Lung (tissue), 12 donors: Measurements from ENCODE around the gene PILRB. TPM values are rescaled to one million over a fixed set of nuclear protein-coding genes. Genes with fewer than 3 reads are reported as not detected.

ENCODE experiments used
- ATAC-seq: fragments of 200-7000 bp; cut with Tn5 transposase; one replicate; pipeline ENCODE4 v1.9.1; 2020; ENCODE audit warnings: moderate number of reproducible peaks; ENCODE audit not compliant: insufficient read depth, low FRiP score
- DNase-seq, 3 donors: peaks; one replicate each; pipeline ENCODE4 v3.0.0-alpha.2; 2013 to 2017
- H3K27ac ChIP-seq, 2 donors: one replicate each; pipeline ENCODE4 v1.5.1; 2013; ENCODE audit warnings: mild to moderate bottlenecking in 2 of 2, moderate library complexity in 2 of 2, control low read depth in 1 of 2, inconsistent platforms in 1 of 2, low read depth in 1 of 2, low read length in 1 of 2
- H3K27me3 ChIP-seq, 3 donors: one replicate each; pipeline ENCODE4 v1.5.1; 2013; ENCODE audit warnings: low read length in 2 of 3; ENCODE audit not compliant: control insufficient read depth in 3 of 3, insufficient read depth in 3 of 3
- H3K36me3 ChIP-seq, 4 donors: one replicate each; pipeline ENCODE4 v1.5.1; 2013; ENCODE audit warnings: low read length in 4 of 4, mild to moderate bottlenecking in 1 of 4, moderate library complexity in 1 of 4; ENCODE audit not compliant: control insufficient read depth in 4 of 4, insufficient read depth in 4 of 4
- H3K4me1 ChIP-seq, 5 donors: one replicate each; pipeline ENCODE4 v1.5.1; 2013; ENCODE audit warnings: low read length in 5 of 5, mild to moderate bottlenecking in 2 of 5, moderate library complexity in 1 of 5; ENCODE audit not compliant: control insufficient read depth in 5 of 5, insufficient read depth in 5 of 5
- H3K4me3 ChIP-seq: one replicate; pipeline ENCODE4 v1.5.1; 2013; ENCODE audit warnings: mild to moderate bottlenecking, control low read depth, moderate library complexity
- H3K9ac ChIP-seq, 2 donors: one replicate each; pipeline ENCODE4 v1.5.1; 2013; ENCODE audit warnings: low read length in 2 of 2, control low read depth in 1 of 2; ENCODE audit not compliant: insufficient read depth in 1 of 2
- H3K9me3 ChIP-seq, 4 donors: one replicate each; pipeline ENCODE4 v1.5.1; 2013; ENCODE audit warnings: low read length in 3 of 4, mild to moderate bottlenecking in 1 of 4, moderate library complexity in 1 of 4; ENCODE audit not compliant: control insufficient read depth in 4 of 4, insufficient read depth in 3 of 4
- WGBS, 2 donors: extraction: QIAGEN DNeasy Blood & Tissue Kit; methylation state at CpG; one replicate each; pipeline ENCODE4 v1.1.7; 2013; 5-methylcytosine and 5-hydroxymethylcytosine counted together
- polyA plus RNA-seq, 2 donors: library from polyadenylated mRNA; stranded (reverse); fragments of 200-250 nt; gene quantifications; one replicate each; pipeline ENCODE4 v1.2.1, GENCODE V29; 2013
- total RNA-seq, 2 donors: library from RNA; depleted of rRNA in 1 of 2; stranded (reverse); fragments of >200 nt in 1 of 2; gene quantifications; one replicate each; pipeline ENCODE4 v1.2.1, GENCODE V29; 2014 to 2021
- TF ChIP-seq, protein P1 (sequence below): IDR thresholded peaks from 2 replicates; pipeline ENCODE4 v1.5.1; 2012; ENCODE audit warnings: mild to moderate bottlenecking; ENCODE audit errors: control extremely low read depth, extremely low read depth
- donor health status: control.
- donor health status: control.
- donor health status: Bipolar disorder and iron deficiency.
- donor health status: healthy.
- donor health status: DM: yes; HTN: yes; CAD: no.

The PILRB gene
- total and polyA plus RNA-seq, 4 donors: 22.0 to 50.1 (median 31.2) TPM

DNA sequence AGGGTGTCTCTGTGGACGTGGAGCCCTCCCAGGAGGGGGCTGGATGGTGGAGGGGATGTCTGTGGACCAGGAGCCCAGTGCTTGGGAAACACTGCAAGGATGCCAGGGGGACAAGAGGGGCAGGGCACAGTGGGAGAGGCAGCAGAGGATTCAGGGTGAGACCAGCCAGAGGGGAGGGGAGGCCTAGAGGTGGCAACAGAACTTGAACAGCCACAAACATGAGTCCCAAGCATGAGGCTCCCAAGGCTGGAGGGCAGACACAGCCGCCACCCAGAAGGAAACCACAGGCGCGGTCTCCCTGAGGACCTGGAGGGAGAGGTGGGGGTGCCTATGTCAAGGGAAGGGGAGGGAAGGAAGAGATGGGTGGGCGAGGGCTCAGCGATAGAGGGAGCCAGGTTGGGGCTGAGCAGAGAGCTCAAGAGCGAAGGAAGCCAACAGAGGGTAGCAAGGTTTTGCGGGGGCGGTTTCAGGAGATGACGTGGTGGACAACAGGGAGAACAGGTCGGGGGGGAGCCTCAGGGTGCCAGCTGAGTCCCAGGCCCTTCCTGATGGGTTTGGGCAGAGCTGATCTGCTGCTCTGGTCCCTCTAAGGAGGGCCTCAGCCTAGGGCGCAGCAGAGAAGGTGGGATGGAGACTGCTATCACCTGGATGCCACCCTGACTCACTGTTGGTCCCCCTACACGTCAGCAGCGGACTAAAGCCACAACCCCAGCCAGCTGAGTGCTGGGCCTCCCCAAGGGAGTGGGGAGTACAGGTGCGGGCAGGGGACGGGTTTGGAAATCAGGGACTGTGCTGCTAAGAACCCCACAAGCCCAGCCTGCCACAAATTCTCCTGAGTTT, 8.7 kb downstream of the PILRB start:
- peaks cover 0 to 4% (median 0%) of the 10 kb centered on the region in 5 donors for H3K4me1 ChIP-seq

DNA sequence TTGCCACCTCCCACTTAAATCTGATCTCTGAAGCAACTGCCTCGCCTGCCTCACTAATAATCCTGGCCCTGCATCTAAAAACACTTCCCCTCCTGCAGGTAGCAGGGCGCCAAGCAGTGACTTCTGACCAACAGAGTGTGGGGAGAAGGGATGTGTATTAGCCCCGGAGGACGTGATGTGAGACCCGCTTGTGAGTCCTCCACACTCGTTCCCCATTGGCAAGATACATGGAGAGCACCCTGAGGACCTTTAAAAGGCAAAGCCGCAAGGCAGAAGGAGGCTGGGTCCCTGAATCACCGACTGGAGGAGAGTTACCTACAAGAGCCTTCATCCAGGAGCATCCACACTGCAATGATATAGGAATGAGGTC, 9.3 kb downstream of the PILRB start:
- H3K9me3 ChIP-seq: peaks cover 0 to 2% (median 0%) of the 10 kb centered on the region in 4 donors
- no peak overlapping the region for H3K4me3 ChIP-seq
- no peak overlapping the region for H3K27ac ChIP-seq
- TF ChIP-seq, protein P1, sequence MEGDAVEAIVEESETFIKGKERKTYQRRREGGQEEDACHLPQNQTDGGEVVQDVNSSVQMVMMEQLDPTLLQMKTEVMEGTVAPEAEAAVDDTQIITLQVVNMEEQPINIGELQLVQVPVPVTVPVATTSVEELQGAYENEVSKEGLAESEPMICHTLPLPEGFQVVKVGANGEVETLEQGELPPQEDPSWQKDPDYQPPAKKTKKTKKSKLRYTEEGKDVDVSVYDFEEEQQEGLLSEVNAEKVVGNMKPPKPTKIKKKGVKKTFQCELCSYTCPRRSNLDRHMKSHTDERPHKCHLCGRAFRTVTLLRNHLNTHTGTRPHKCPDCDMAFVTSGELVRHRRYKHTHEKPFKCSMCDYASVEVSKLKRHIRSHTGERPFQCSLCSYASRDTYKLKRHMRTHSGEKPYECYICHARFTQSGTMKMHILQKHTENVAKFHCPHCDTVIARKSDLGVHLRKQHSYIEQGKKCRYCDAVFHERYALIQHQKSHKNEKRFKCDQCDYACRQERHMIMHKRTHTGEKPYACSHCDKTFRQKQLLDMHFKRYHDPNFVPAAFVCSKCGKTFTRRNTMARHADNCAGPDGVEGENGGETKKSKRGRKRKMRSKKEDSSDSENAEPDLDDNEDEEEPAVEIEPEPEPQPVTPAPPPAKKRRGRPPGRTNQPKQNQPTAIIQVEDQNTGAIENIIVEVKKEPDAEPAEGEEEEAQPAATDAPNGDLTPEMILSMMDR: no peak
- peaks cover 0 to 6% (median 0%) of the 10 kb centered on the region in 5 donors for H3K4me1 ChIP-seq
- peaks cover 4 to 10% (median 5%) of the 10 kb centered on the region in 4 donors for H3K36me3 ChIP-seq
- H3K9ac ChIP-seq: no peak overlapping the region
- WGBS, 2 donors: 93 to 97% methylated on average over 8 of the region's 8 CpGs
- H3K27me3 ChIP-seq: no peaks in the 10 kb centered on the region
- ATAC-seq (no peak), DNase-seq (no peak)

More for the DNA sequence above, 8.7 kb downstream of the PILRB start:
- ATAC-seq: no peak
- WGBS, 2 donors: 72 to 81% methylated on average over 16 of the region's 16 CpGs
- TF ChIP-seq, protein P1: no peak
- Histone ChIP-seq H3K27me3 (no peaks in the 10 kb centered on the region), H3K27ac (no peak overlapping the region), H3K36me3 (peaks cover 5 to 10% (median 8%) of the 10 kb centered on the region in 4 donors), H3K4me3 (no peak overlapping the region), H3K9ac (no peak overlapping the region), H3K9me3 (peaks cover 0 to 2% (median 0%) of the 10 kb centered on the region in 4 donors)
- DNase-seq: no peak

DNA sequence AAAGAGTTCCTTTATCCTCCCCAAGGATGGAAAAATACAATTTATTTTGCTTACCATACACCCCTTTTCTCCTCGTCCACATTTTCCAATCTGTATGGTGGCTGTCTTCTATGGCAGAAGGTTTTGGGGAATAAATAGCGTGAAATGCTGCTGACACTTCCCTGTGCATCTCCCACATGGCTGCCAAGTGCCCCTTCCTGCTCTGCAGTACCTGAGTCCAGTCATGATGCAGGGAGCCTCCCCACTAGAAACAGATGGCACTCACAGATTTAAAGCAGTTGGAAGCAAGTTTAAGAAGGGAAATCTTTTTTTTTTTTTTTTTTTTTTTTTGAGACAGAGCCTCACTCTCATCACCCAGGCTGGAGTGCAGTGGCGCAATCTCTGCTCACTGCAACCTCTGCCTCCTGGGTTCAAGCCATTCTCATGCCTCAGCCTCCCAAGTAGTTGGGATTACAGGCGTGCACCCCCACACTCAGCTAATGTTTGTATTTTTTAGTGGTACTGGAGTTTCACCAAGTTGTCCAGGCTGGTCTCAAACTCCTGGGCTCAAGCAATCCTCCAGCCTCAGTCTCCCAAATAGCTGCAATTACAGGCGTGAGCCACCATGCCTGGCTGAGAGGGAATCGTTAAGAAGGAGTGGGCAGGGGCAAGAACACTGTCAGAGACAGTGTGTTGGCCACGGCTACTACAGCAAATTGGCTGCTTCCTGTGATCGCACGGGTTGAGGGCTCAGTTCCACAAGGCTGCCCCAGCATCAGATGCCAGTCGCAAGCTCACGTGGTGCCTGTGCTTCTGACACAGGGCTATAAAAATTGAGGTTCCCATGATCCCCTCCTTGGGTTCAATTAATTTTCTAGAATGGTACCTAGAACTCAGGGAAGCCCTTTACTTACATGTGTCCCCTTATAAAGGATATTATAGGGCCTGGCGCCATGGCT, 10.0 kb downstream of the PILRB start:
- H3K9me3 ChIP-seq: peaks cover 0 to 2% (median 0%) of the 10 kb centered on the region in 4 donors
- 71 to 82% methylated on average over 12 of the region's 12 CpGs for WGBS, 2 donors
- peaks cover 0 to 6% (median 0%) of the 10 kb centered on the region in 5 donors for H3K4me1 ChIP-seq
- no peak overlapping the region for H3K9ac ChIP-seq
- H3K27me3 ChIP-seq: no peaks in the 10 kb centered on the region
- peaks cover 0 to 7% (median 4%) of the 10 kb centered on the region in 4 donors for H3K36me3 ChIP-seq
- DNase-seq: no peak
- H3K4me3 ChIP-seq: no peak overlapping the region
- H3K27ac ChIP-seq: peak overlapping the region in 1 of 2 donors; percentile 30
- no peak for ATAC-seq
- TF ChIP-seq, protein P1: no peak
